ENCODE measurements around the gene CAMK2D. TPM values are rescaled to one million over a fixed set of nuclear protein-coding genes. Genes with fewer than 3 reads are reported as not detected.

CAMK2D gene
- total RNA-seq, 1 donor, result 378 TPM

GRCh38 chr4:113564493-113564892 is 197.0 kb downstream of the CAMK2D start:
- no peak for DNase-seq (ENCODE audit: low read depth)
- no peak for TF ChIP-seq CTCF (IDR thresholded peaks at IDR 0.05; ENCODE audit: insufficient read depth, low read length)
- no peak overlapping the region for H3K4me3 ChIP-seq (ENCODE audit: low read depth, low read length)

- H3K4me3 ChIP-seq (ENCODE audit: low read depth, low read length), result no peak overlapping the region
- no peak for TF ChIP-seq CTCF (IDR thresholded peaks at IDR 0.05; ENCODE audit: insufficient read depth, low read length)
- DNase-seq (ENCODE audit: low read depth), result no peak
Observed at GRCh38 chr4:113563691-113564378, 197.7 kb downstream of the CAMK2D start.

- no peak for DNase-seq (ENCODE audit: low read depth)
- no peak for TF ChIP-seq CTCF (IDR thresholded peaks at IDR 0.05; ENCODE audit: insufficient read depth, low read length)
- no peak overlapping the region for H3K4me3 ChIP-seq (ENCODE audit: low read depth, low read length)
Observed at GRCh38 chr4:113561758-113562157, 199.8 kb downstream of the CAMK2D start.

GRCh38 chr4:113561092-113561491 is 200.4 kb downstream of the CAMK2D start:
- no peak for DNase-seq (ENCODE audit: low read depth)
- H3K4me3 ChIP-seq (ENCODE audit: low read depth, low read length), result no peak overlapping the region
- TF ChIP-seq CTCF (IDR thresholded peaks at IDR 0.05; ENCODE audit: insufficient read depth, low read length), result no peak

GRCh38 chr4:113560579-113560978 is 201.0 kb downstream of the CAMK2D start:
- TF ChIP-seq CTCF (IDR thresholded peaks at IDR 0.05; ENCODE audit: insufficient read depth, low read length), result no peak
- no peak overlapping the region for H3K4me3 ChIP-seq (ENCODE audit: low read depth, low read length)
- peak; percentile 48 for DNase-seq (ENCODE audit: low read depth)

GRCh38 chr4:113559947-113560346 is 201.6 kb downstream of the CAMK2D start:
- TF ChIP-seq CTCF (IDR thresholded peaks at IDR 0.05; ENCODE audit: insufficient read depth, low read length), result no peak
- no peak for DNase-seq (ENCODE audit: low read depth)
- no peak overlapping the region for H3K4me3 ChIP-seq (ENCODE audit: low read depth, low read length)

Data from fibroblast of the aortic adventitia (primary cell).